ENCODE results near the gene SFTPD. TPM values are rescaled to one million over a fixed set of nuclear protein-coding genes. Genes with fewer than 3 reads are reported as not detected.
A peak's percentile ranks its signal among the peaks of the same experiment; 100 is the strongest.

The SFTPD gene
- total and polyA plus RNA-seq, 2 of the 13 experiments (the other 11 are each of a cell fraction or from before 2014, with no cell fraction given), result not detected

GRCh38 chr10:79927111-79927828 is 21.6 kb downstream of the SFTPD start (continued):
- TF ChIP-seq ARID5B (CRISPR knock-in tag; IDR thresholded peaks at IDR 0.05) (peak; percentile 82), ZNF687 (CRISPR knock-in tag; IDR thresholded peaks at IDR 0.05) (peak; percentile 36), ZNF609 (CRISPR knock-in tag; IDR thresholded peaks at IDR 0.05; ENCODE audit: borderline replicate concordance) (0 out of 2 replicates have a peak, but pooled peaks have one; percentile 42), RCOR2 (CRISPR knock-in tag; IDR thresholded peaks at IDR 0.05) (peak; percentile 42; the same call in 1 of the 2 replicates), SOX5 (CRISPR knock-in tag; IDR thresholded peaks at IDR 0.05; ENCODE audit: borderline replicate concordance) (peak; percentile 63; the same call in 1 of the 2 replicates), MLXIP (CRISPR knock-in tag; IDR thresholded peaks at IDR 0.05; ENCODE audit: borderline replicate concordance) (no peak), DMAP1 (CRISPR knock-in tag; IDR thresholded peaks at IDR 0.05) (no peak), AGO1 (IDR thresholded peaks at IDR 0.05; ENCODE audit: low read depth, low read length, poor library complexity, severe bottlenecking) (no peak), SKI (IDR thresholded peaks at IDR 0.05; ENCODE audit: partially characterized antibody) (peak; percentile 96), ZNF414 (CRISPR knock-in tag; IDR thresholded peaks at IDR 0.05) (0 out of 2 replicates have a peak, but pooled peaks have one; percentile 69), SAP130 (CRISPR knock-in tag; IDR thresholded peaks at IDR 0.05; ENCODE audit: low read depth) (peak; percentile 65)
